HG03571 (cell line): ENCODE data around the gene NECAB3.

Experiments used
- ATAC-seq: cut with Tn5 transposase; IDR thresholded peaks from one replicate; pipeline ENCODE4 v1.9.1; 2021; ENCODE audit not compliant: unreplicated experiment

The NECAB3 gene

DNA sequence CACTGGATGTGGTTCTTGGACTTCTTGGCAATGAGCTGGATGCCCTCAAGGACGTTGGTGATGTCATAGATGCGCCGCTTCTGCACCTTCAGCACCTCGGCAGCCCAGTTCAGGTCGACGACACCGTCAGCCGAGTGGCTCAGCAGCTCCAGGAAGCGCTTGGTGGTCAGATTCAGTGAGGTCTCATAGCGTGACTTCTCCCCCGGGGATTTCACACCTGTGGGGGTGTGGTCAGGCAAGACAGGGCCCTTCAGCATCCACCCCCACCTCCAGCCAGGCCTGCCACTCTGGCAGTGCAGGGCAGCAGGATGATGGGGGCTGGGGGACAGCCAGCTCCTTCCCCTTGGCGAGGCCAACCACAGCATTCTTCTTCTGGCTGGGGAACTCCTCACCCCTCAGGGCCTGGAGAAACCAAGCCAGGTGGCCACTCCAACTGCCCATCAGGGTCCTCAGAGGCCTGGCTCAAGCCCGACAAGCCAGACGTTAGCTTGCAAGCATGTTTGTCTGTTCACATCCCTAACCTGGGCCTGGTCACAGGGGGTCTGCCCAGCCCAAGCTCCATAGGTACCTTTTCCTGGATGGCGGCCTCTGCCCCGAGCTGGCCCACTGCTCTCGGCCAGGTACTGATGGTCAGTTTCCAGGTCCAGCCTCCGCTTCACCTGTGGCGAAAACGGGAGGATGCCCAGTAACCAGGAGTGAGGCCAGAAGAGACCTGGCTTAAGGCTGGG is 5.7 kb upstream of the NECAB3 start:
- peak; percentile 44 for ATAC-seq

DNA sequence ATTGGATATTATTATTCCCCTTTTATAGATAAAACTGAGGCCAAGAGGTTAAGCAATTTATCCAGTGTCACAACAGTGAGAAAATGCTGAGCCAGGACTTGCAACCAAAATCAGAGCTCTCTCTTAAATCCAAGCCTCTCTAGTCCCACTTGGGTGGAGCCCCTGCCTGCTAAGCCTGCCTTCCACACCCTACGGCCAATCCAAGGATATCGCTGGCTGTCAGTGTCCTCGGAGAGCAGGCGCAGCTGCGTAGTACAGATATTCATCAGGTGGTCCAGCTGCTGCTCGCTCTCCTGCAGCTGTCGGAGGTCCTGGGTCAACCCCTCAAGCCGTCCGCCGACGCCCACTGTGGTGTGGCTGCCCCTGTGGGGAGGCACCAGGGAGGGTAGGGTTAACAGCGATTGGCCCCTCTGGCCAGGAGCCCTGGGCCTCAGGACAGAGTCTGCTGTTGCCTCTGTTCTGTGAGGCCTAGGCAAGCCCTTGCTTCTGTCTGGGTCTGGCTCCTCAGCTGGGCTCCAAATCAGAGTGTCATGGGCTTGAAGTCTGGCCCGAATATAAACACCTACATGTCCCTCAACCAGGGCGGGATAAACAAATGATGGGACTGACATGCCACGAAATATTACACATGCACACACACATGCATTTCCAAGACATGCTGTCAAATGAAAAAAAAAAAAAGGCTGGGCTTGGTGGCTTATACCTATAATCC is 3.9 kb upstream of the NECAB3 start:
- ATAC-seq: no peak

DNA sequence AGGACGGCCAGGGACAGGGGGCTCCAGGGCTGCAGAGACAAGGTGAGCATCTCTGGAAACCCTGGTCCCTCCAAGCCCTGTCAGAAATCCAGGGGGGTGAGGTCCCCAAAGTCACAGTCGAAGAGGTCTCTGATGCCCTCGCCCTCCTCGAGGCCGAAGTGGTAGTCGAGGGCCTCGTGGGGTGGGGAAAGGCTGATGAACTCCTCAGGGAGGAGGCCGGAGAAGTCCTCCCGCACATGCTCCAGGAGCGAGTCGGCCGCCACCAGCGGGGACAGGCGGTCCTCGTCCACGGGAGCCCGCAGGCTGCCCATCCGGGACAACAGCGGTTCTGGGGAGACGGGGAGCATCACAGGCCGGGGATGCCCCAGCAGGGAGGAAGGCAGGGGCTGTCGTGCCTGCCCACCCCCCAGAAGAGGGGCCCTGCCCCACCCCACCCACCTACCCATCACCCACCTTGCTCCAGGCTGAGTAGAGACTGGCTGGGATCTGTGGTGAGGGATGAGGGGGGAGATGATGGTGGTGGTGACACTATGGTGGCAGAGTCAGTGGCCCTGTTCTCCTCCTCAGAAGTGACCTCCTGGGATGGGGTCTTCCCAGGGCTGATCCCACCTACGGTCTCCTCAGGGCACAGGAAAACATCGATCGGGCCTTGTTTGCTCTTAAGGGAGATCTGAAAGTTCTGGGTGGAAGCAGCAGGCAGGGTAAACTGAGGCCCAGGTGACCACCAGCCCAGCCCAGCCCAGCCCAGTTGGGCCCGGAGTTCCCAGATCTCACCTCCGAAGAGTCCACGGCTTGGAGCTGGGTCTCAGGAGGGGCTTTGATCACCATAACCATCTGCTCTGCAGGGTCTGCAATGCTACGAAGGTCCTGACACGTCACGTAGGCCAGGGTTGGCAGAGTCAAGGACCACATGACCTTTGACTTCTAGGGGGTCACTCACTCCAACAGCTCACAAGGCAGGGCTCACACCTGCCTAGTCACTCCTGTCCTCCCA is 2.7 kb upstream of the NECAB3 start:
- no peak for ATAC-seq

DNA sequence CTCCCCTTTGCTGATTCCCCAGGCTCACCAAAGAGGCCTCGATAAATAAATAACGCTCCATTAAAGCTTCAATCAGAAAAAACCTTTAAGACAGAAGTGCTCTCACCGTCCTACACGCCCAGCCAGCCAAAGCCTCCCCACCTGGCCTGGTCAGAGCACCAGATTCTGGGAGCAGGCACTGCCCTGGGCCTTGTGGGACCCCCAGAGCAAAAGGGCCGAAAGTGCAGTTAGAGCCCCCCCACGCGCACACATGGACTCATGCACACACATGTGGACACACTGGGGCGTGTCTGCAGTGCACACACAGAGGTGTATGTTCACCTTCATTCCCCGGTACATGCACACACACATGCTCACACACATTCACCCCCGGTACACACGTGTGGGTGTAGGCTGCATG is 1.9 kb upstream of the NECAB3 start:
- ATAC-seq: no peak

DNA sequence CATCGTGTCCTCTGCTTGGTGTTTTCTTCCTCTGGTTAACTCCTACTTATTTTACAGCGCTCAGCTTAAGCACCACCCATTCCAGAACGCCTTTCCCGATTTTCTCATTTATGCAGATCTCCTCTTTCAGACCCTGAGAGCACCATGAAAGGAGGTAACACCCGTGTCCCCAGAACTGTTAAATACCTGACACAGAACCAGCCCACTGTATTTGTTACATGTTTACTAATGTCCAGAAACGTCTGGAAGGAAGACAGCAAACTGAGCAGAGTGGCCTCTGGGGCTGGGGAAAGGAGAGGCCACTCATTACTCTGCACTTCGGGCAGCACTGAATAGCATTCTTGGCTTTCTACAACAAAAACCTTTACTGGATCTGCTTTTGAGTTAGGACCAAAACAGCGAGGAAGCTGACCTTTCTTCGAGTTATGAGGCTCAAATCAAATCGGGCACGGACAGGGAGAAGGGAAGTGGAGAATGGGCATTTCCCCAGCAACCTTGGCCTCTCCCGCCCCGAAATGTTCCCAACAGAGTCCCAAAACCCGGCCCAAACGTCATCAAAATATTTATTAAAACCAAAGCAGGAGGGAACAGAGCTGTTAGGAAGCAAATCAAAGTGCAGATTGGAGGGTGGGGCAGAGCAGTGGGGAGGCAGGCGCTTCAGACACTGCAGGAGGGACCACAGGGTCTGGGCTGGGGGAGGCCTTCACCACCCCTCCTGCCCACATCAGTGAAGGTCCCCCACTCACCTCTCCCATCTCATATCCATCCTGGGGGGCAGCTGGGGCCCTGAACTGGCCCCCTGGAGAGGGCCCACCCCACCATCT is 1.1 kb upstream of the NECAB3 start:
- ATAC-seq: no peak

DNA sequence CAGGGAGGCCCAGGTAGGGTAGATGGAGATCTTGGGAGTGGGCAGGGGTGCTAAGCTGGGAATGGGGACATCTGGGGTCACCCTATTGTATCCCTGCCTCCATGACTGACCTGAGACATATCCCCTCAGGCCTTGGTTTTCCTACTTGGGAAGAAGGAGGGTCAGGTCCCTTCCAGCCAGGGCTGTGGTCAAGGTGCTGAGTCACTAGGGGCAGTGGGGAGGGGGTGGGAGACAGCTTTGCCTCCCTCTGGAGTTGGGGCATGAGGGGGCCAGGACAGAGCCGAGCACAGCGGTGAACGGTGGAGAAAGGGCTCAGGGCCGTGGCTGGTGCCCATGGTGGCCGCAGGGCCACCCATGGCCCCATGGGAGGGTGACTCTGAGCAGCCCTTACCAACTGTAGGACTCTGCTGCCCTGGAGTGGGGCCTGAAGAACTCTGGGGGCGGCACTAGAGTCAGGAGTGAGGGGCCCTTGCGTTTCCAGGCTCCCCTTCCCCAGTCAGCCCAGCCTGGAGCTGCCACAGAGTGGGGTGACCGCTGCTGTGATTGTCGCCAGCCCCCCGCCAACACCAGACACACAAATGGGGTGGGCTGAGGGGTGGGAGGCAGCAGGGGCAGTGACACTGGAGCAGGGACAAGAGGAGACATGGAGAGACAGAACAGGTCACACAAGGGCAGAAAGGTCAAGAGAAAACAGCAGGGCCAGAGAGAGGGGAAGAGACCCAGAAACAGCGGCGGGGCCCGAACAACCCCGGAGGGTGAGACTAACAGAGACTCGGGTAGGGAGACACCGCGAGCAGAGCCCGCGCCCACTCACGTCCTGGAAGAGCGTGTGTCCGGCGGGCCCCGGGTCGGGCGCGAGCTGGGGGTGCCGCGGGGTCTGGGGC is 576 bp downstream of the NECAB3 start:
- no peak for ATAC-seq

DNA sequence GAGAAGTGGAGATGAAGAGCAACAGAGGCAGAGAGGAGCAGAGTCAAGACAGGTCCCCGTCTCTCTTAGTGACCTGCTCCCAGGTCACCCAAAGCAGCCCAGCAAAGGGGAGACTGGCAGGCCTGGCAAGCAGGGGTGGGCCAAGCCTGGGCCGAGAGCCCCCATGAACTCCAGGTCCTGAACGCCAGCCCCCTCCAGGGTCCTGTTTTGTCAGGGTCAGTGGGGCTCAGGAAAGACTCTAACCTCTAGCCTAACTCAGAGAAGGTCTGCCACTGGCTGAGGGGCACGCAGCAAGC is 1.2 kb downstream of the NECAB3 start:
- no peak for ATAC-seq

DNA sequence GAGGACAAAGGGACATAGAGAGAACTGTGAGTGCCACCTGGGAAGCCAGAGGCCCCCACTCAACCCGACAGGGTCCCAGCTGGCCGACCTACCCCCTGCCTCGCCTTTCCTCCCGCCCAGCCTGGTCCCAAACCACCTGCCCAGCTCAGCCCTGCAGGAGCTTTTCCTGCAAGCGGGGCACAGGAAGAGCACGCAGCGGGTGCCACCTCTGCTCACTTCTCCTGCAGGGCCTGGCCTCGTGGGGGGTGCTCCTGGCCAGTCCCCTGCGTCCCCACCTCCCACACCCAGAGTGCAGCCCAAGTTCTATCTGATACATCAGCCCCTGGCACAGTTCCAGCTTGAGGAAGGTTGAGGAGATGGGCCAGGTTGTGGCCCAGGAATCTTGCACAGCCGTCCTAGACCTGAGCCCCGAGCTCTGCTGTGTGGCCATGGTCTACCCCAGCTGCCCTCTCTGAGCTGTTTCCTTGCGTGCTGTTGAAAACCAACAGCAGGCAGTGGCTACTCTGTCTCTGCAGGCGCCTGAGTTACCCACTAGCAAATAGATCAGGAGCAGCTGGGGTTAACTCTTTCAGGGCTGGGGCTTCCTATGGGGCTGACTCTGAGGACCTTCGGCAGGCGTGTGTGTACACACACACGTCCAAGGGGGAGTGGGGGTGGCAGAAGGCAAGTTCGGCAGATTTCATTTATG is 1.7 kb downstream of the NECAB3 start:
- ATAC-seq: no peak

DNA sequence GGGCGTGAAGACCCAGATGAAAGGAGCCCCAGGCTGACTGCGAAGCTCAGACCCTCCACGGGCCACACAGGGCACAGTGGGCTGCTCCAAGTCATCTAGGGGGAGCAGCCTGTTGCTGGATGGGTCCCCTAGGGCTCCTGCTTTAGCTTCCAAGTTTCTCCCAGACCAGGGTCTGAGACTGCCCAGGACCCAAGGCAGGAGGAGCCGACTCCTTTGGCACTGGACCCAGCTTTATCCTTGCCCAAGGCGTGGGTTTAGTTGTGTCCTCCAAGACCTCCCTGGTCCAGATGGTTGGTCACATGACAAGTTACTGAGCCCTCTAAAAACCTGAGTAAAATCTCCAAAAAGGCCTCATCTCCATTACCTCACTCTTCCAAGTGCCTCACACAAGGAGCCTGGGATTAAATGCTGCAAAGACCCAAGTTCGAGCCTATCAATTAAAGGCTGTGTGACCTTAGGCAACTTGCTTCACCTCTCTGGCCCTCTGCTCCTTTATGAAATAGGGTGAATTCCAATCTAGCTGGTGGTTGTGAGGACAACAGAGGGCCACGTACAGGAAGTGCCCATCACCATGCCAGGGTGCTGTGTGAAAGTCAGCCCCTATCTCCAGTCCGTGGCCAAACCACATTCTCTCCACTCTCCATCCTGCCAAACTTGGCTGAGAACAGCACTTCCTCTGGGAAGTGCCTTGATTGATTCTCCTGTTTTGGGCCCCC is 2.5 kb downstream of the NECAB3 start:
- ATAC-seq: no peak

DNA sequence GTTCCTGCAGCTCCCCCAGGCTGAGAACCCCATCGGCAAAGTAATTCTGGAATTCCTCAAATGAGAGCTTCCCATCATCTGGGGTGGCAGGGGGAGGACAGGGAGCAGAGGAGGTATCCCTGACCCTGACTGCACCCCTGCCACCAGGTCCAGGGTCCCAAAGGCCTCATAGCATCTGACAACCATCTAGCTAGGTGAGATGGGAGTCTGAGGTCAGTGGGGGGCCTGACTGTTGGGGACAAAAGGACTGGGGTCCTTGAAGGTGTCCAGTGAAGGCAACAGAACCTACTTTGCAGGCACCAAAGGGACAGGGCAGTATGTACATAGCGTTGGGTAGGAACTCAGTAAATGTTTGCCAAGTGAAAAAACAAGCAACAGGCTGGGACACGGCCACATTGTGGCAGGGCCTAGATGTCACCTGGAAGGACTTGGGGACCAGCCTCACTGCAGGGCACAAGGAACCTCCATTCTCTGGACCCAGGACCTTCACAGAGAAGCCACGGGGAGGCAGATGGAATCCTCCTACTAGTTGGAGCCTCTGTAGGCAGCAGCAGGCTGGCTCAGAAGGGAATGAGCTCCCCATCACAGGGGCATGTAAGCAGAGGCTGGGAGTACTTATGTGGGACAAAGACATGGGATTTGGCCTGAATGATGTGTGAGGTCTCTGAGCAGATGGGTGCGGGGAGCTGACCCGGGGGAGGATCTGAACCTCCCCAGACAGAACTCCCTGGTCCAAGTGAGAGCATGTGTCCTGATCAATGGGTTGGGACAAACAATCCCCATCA is 3.3 kb downstream of the NECAB3 start:
- no peak for ATAC-seq

DNA sequence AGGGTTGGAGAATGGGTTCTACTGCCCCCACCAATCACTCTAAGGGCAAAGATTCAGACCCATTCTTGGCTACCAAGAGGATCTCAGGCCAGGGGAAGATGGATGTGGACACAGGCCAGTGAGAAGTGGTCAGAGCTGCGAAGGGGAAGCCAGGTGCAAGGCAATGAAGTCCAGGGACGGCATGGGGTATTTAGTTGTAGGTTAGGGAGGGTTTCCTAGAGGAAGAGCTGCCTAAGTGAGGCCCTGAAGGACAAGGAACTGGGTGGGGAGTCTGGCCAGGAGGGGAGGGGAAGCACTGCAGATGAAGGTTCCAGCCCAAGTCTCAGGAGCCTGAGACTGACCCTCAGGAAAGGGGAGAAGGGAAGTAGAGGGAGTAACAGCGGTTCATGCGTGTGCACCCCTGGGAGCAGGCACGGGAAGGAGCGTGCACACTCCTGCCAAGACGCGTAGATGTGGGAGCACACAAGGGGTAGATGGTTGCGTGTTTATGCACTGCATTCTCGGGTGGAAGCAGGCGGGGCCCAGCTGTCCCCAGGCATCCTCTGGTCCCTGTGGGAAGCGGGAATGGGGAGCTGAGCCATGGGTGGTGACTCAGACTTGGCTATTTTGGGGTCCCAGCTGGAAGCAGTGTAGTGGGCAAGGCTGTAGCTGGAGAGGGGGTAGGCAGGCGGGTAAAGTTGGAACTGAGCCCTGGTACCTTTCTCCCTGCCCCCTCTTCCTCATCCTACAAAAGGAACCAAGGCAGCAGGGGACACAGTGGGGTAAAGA is 4.2 kb downstream of the NECAB3 start:
- no peak for ATAC-seq

DNA sequence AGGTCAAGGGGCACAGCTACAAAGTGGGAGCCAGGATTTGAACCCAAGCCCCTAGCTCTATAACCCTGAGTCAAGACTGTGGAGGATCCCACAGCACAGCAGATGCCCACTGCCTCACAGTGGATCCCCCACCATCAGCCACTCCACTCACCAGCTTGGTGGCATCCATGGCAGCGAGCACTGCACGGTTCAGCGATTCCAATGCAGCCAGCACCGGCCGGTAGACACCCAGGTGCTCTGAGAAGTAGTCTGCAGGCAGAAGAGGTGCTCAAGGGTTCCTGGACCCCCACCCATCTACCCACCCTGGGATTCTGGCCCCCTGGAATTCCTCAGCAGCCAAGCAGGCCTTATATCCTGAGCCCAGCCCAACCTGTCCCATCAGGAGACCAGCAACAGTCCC is 5.0 kb downstream of the NECAB3 start:
- no peak for ATAC-seq

DNA sequence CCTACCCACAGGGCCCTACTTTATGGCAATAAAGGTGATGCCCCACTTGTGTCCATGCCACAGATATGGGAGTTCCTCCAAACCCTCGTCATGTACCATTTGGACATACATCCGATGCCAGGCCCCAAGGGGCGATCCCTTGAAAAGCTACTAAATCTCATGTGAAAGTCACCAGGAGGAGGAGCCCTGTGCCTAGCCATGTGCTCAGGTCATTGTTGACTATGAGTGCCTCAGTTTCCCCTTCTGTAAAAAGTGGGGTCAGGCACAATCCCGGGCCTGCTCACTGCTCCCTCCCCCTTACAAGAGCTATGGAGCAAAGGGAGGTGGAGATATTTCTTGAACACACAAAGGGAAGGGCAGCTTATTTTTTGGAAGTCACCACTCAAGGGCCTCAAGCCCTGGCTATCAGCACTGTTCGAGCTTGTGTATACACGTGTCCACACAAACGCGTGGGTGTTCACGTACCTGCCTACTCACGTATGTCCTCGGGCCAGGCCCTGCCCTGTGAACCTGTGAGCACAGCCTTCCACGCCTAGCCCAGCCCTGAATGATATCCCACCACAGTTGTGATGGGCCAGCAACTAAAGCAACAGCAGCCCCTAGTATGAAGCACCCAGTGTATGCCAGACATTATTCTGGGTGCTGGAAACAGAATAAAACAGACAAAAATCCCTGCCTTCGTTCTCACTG is 5.6 kb downstream of the NECAB3 start:
- ATAC-seq: no peak

DNA sequence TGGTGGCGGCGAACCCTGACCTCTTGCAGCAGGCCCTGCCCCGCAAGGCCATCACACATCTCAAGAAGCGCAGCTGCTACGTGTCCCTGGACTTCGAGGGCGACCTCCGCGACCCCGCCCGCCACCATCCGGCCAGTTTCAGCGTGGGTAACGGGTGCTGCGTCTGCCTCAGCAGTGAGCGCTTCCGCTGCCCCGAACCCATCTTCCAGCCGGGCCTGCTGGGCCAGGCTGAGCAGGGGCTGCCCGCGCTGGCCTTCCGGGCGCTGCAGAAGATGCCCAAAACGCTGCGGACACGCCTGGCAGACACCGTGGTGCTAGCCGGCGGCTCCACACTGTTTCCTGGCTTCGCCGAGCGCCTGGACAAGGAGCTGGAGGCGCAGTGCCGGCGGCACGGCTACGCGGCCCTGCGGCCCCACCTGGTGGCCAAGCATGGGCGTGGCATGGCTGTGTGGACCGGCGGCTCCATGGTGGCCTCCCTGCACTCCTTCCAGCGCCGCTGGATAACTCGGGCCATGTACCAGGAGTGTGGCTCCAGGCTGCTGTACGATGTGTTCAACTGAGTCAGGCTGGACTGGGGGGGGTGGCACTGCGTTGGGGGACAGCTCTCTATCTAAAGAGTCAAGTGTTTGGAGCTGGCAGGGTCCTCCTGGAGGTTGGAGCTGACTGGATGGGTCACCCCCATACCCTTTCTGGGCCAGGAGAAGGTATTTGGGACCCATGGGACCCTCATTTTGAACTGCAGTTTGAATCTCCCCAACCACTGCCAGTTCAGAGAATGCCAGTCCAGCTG is 6.4 kb downstream of the NECAB3 start:
- ATAC-seq: peak; percentile 29

DNA sequence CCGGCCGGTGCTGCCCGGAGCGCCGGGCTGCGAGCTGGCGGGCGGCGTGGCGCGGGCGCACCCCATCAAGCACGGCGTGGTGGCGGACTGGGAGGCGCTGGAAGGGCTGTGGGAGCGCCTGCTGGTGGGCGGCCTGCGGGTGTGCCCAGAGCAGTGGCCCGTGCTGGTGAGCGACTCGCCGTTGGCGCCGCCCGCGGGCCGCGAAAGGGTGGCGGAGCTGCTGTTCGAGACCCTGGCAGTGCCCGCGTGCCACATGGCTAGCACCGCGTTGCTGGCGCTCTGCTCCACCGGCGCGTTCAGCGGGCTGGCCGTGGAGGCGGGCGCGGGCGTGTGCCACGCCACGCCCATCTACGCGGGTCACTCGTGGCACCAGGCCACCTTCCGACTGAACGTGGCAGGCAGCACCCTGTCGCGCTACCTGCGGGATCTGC is 7.0 kb downstream of the NECAB3 start:
- peak; percentile 0 for ATAC-seq
